Ovary (tissue), 3 donors: ENCODE measurements around the gene MSX2.

ENCODE experiments used
- POLR2A ChIP-seq: fragments of 450-650 bp; IDR thresholded peaks from one replicate; pipeline ENCODE4 v1.6.1; 2017; ENCODE audit warnings: antibody characterized with exemption, mild to moderate bottlenecking, moderate library complexity
- TF ChIP-seq, protein P1 (sequence below), 3 donors: fragments of 450-650 bp in 2 of 3; fragments of 200-600 bp in 1 of 3; IDR thresholded peaks; one replicate each; pipeline versions ENCODE4 v1.5.1 to v1.8.0; 2016 to 2022; ENCODE audit warnings: antibody characterized with exemption in 3 of 3, mild to moderate bottlenecking in 1 of 3
- donor health status: DM: no; HTN: no; CAD: no.

- TF ChIP-seq, protein P1, sequence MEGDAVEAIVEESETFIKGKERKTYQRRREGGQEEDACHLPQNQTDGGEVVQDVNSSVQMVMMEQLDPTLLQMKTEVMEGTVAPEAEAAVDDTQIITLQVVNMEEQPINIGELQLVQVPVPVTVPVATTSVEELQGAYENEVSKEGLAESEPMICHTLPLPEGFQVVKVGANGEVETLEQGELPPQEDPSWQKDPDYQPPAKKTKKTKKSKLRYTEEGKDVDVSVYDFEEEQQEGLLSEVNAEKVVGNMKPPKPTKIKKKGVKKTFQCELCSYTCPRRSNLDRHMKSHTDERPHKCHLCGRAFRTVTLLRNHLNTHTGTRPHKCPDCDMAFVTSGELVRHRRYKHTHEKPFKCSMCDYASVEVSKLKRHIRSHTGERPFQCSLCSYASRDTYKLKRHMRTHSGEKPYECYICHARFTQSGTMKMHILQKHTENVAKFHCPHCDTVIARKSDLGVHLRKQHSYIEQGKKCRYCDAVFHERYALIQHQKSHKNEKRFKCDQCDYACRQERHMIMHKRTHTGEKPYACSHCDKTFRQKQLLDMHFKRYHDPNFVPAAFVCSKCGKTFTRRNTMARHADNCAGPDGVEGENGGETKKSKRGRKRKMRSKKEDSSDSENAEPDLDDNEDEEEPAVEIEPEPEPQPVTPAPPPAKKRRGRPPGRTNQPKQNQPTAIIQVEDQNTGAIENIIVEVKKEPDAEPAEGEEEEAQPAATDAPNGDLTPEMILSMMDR (IDR thresholded peaks at IDR 0.05): no peak
- no peak for TF ChIP-seq POLR2A
Observed at GRCh38 chr5:174745590-174746103, 21.3 kb downstream of the MSX2 start.
